Measurements from ENCODE around the gene ACVRL1. TPM values are rescaled to one million over a fixed set of nuclear protein-coding genes. Genes with fewer than 3 reads are reported as not detected.
A peak's percentile ranks its signal among the peaks of the same experiment; 100 is the strongest.

The ACVRL1 gene
- total and polyA plus RNA-seq, 9 of the 15 experiments (the other 6 are each of a cell fraction or from before 2014, with no cell fraction given): 0.07 to 1.4 (median 0.30) TPM

DNA sequence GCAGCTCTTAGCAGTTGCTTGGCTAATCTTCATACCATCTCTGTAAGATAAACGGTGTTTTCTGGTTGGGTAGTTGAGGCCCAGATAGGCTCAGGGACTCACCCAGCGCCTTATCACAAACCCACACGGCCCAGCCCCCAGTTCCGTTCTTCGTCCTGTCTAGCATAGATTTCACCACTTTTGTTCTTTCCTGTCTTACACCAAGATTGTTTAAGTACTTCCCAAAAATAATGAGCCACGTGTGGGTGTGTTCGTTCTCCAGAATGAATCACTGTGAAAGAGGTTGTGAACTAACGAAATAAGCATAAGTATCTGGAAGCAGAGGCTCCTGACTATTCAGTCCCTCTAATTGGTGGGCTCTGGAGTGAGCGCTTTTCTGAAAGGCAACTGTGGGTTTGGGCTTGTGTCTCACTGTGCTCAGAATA is 65.6 kb downstream of the ACVRL1 start:
- Histone ChIP-seq H3K27me3 (ENCODE audit: control insufficient read depth in 2 of 2, insufficient read depth in 2 of 2, low read length in 2 of 2) (no peaks in the 10 kb centered on the region), H3K4me2 (ENCODE audit: insufficient read depth, low read length) (peak overlapping the region; percentile 55), H3K27ac (ENCODE audit: extremely low read depth, low read depth, low read length) (peak overlapping the region; percentile 34; the same call in 1 of the 3 replicates), H3K9ac (ENCODE audit: insufficient read depth in 1 of 2, low read depth in 2 of 2, low read length in 2 of 2) (no peak overlapping the region), H4K20me1 (replicated peaks; ENCODE audit: control insufficient read depth, insufficient read depth, low read length) (peaks cover 36% of the 10 kb centered on the region), H3K79me2 (ENCODE audit: control insufficient read depth, insufficient read depth, low read length) (peaks cover 24% of the 10 kb centered on the region; the same call in 2 of the 3 replicates), H3K4me3 (no peak overlapping the region), H3K9me1 (ENCODE audit: control insufficient read depth, insufficient read depth, low read length) (peaks cover 5% of the 10 kb centered on the region), H3K4me1 (replicated peaks in 1 of 2; ENCODE audit: control insufficient read depth in 2 of 2, insufficient read depth in 2 of 2, low read length in 2 of 2) (peaks cover 10 to 47% of the 10 kb centered on the region in 2 experiments; a peak in 4 of 5 replicates), H3K9me3 (replicated peaks; ENCODE audit: control insufficient read depth, insufficient read depth, low read depth, low read length) (no peaks in the 10 kb centered on the region), H2AFZ (ENCODE audit: low read depth, low read length) (no peak overlapping the region), H3K36me3 (ENCODE audit: control insufficient read depth, insufficient read depth, low read length) (peaks cover 27% of the 10 kb centered on the region; the same call in 2 of the 3 replicates)
- ChIA-PET CTCF (ENCODE audit: low intra/inter-chr PET ratio) (no interaction called here), POLR2A (interaction anchor here (0.9 to 1.1 kb wide), 2 partner anchors 11 to 94 kb away, joined by 3 to 4 read pairs; no protein-coding TSS in a partner anchor)
- WGBS (ENCODE audit: insufficient coverage, low coverage, missing lambda C conversion rate): 2% methylated on average over 9 of the region's 9 CpGs
- peak; percentile 94 for FAIRE-seq
- peak; percentile 88 for ATAC-seq
- peak; percentile 48 to 91 (median 68) for DNase-seq (ENCODE audit: extremely low read depth in 1 of 4, low spot score in 3 of 4)
- in situ Hi-C loops (cut with MboI) (no loop called here), intact Hi-C loops (cut with micrococcal nuclease) (no loop called here)
- no TSS peak for BruUV-seq (replicated peaks)
- peak in 1 of 2 experiments; percentile 72; a peak in 2 of 4 replicates for TF ChIP-seq TEAD1 (CRISPR knock-in tag; IDR thresholded peaks at IDR 0.05)
- no peak for TF ChIP-seq NR2C2 (CRISPR knock-in tag; IDR thresholded peaks at IDR 0.05)
- peak; percentile 13; the same call in 1 of the 2 replicates for TF ChIP-seq NR2C2 (tag; IDR thresholded peaks at IDR 0.05)
- peak; percentile 90 to 99 for TF ChIP-seq RCOR1 (IDR thresholded peaks at IDR 0.05; ENCODE audit: borderline replicate concordance in 1 of 2, low read depth in 2 of 2, low read length in 2 of 2)
- peak; percentile 79; the same call in 1 of the 2 replicates for TF ChIP-seq ZNF644 (tag; IDR thresholded peaks at IDR 0.05; ENCODE audit: low read depth)
- peak; percentile 54 for TF ChIP-seq EP400 (IDR thresholded peaks at IDR 0.05)
- TF ChIP-seq NONO (IDR thresholded peaks at IDR 0.05; ENCODE audit: low read depth in 2 of 2, low read length in 1 of 2): 0 out of 4 replicates have a peak, but pooled peaks of 1 of the 2 experiments have one; percentile 29
- TF ChIP-seq ETV5 (CRISPR knock-in tag; IDR thresholded peaks at IDR 0.05; ENCODE audit: low read depth): peak; percentile 89
- TF ChIP-seq SPI1 (IDR thresholded peaks at IDR 0.05; ENCODE audit: borderline replicate concordance, low read depth, low read length): peak; percentile 80; the same call in 1 of the 2 replicates
- TF ChIP-seq ZNF717 (CRISPR knock-in tag; IDR thresholded peaks at IDR 0.05): no peak
- peak; percentile 97 for TF ChIP-seq SMARCA4 (IDR thresholded peaks at IDR 0.05)
- peak; percentile 89 for TF ChIP-seq POLR2AphosphoS5 (IDR thresholded peaks at IDR 0.05; ENCODE audit: control insufficient read depth, insufficient read depth, low read depth, low read length)
- TF ChIP-seq BRF1 (IDR thresholded peaks at IDR 0.05; ENCODE audit: borderline replicate concordance, extremely low read depth, insufficient read length): no peak
- TF ChIP-seq FOXK2 (conservative IDR thresholded peaks at IDR 0.05 in 1 of 2, IDR thresholded peaks at IDR 0.05 in 1 of 2; ENCODE audit: low read depth in 2 of 2): peak; percentile 74 to 78
- 0 out of 2 replicates have a peak, but pooled peaks have one; percentile 33 for TF ChIP-seq ZNF583 (CRISPR knock-in tag; IDR thresholded peaks at IDR 0.05)
- peak; percentile 38 for TF ChIP-seq DACH1 (IDR thresholded peaks at IDR 0.05; ENCODE audit: partially characterized antibody)
- TF ChIP-seq KDM5B (IDR thresholded peaks at IDR 0.05; ENCODE audit: insufficient replicate concordance, low read depth, low read length): no peak
- TF ChIP-seq STAT5A (IDR thresholded peaks at IDR 0.05; ENCODE audit: borderline replicate concordance, low read length): peak; percentile 88
- no peak for TF ChIP-seq ZNF551 (CRISPR knock-in tag; IDR thresholded peaks at IDR 0.05)
- peak; percentile 79 for TF ChIP-seq MYC (IDR thresholded peaks at IDR 0.05; ENCODE audit: low read depth, low read length)
- no peak for TF ChIP-seq MYC (CRISPR knock-in tag; IDR thresholded peaks at IDR 0.05; ENCODE audit: borderline replicate concordance, low read depth)
- TF ChIP-seq LCOR (CRISPR knock-in tag; IDR thresholded peaks at IDR 0.05): peak; percentile 67; the same call in 1 of the 2 replicates
- 0 out of 4 replicates have a peak, but pooled peaks of 1 of the 2 experiments have one; percentile 9 for TF ChIP-seq CSDE1 (IDR thresholded peaks at IDR 0.05)
- peak; percentile 91; the same call in 1 of the 2 replicates for TF ChIP-seq BCOR (IDR thresholded peaks at IDR 0.05)
- TF ChIP-seq TBL1XR1 (IDR thresholded peaks at IDR 0.05; ENCODE audit: low read length in 2 of 2): peak in 1 of 2 experiments; percentile 96; a peak in 2 of 4 replicates
- TF ChIP-seq ZBTB7A (IDR thresholded peaks at IDR 0.05; ENCODE audit: borderline replicate concordance, control insufficient read depth, low read depth, low read length): peak; percentile 25; the same call in 1 of the 2 replicates
